Measurements from ENCODE around the gene IGFBP7.

Gene IGFBP7

GRCh38 chr4:57023104-57023503 is 87.1 kb downstream of the IGFBP7 start:
- H2BK15ac ChIP-seq (ENCODE audit: low read length), result no peak overlapping the region
- no peak overlapping the region for H3K18ac ChIP-seq (ENCODE audit: low read length)
- no peak overlapping the region for H2AFZ ChIP-seq (ENCODE audit: low read length)
- H3K79me1 ChIP-seq (ENCODE audit: low read depth, low read length), result no peaks in the 10 kb centered on the region
- no peak overlapping the region for H2BK12ac ChIP-seq (ENCODE audit: low read length)
- H3K27me3 ChIP-seq (ENCODE audit: control insufficient read depth in 3 of 3, insufficient read depth in 3 of 3, low read depth in 1 of 3, low read length in 3 of 3), result no peaks in the 10 kb centered on the region
- H3K27ac ChIP-seq (replicated peaks; ENCODE audit: low read length), result no peak overlapping the region
- H3K23ac ChIP-seq (ENCODE audit: low read depth, low read length, poor library complexity), result no peak overlapping the region
- H2BK5ac ChIP-seq (ENCODE audit: low read length), result no peak overlapping the region
- H3K4me2 ChIP-seq (ENCODE audit: insufficient read depth, low read length, poor library complexity, severe bottlenecking), result no peak overlapping the region
- DNase-seq (ENCODE audit: low spot score), result no peak
- H3K36me3 ChIP-seq (replicated peaks in 1 of 2; ENCODE audit: control insufficient read depth in 2 of 2, insufficient read depth in 2 of 2, low read length in 2 of 2), result peaks cover 18 to 100% of the 10 kb centered on the region in 2 donors
- no peak overlapping the region for H3K4ac ChIP-seq (ENCODE audit: low read length)
- H3K9me3 ChIP-seq (replicated peaks in 1 of 2; ENCODE audit: control insufficient read depth in 2 of 2, insufficient read depth in 1 of 2, low read depth in 1 of 2, low read length in 2 of 2), result no peaks in the 10 kb centered on the region
- no peak overlapping the region for H4K8ac ChIP-seq (ENCODE audit: low read depth, low read length)
- no peak overlapping the region for H3K4me3 ChIP-seq (ENCODE audit: low read length in 2 of 2)
- no peak overlapping the region for H2AK5ac ChIP-seq (ENCODE audit: low read depth, low read length)
- WGBS, 2 donors (ENCODE audit: extremely low coverage in 2 of 2, insufficient read length in 2 of 2, insufficient replicate concordance in 1 of 2), result no CpG with 5 or more reads among the region's 4 CpGs
- H3K9ac ChIP-seq (ENCODE audit: low read depth, low read length, poor library complexity), result no peak overlapping the region
- H3K4me1 ChIP-seq (ENCODE audit: control insufficient read depth in 2 of 2, insufficient read depth in 1 of 2, low read depth in 1 of 2, low read length in 2 of 2), result no peaks in the 10 kb centered on the region
- H4K91ac ChIP-seq (ENCODE audit: low read depth, low read length, poor library complexity), result no peak overlapping the region
- no peak overlapping the region for H2BK120ac ChIP-seq (ENCODE audit: low read depth, low read length)
- no peak overlapping the region for H3K14ac ChIP-seq (ENCODE audit: low read length)

GRCh38 chr4:57020467-57021101 is 89.6 kb downstream of the IGFBP7 start:
- Histone ChIP-seq H2BK5ac (ENCODE audit: low read length) (no peak overlapping the region), H3K79me1 (ENCODE audit: low read depth, low read length) (no peaks in the 10 kb centered on the region), H3K14ac (ENCODE audit: low read length) (no peak overlapping the region), H3K4me2 (ENCODE audit: insufficient read depth, low read length, poor library complexity, severe bottlenecking) (no peak overlapping the region), H2AK5ac (ENCODE audit: low read depth, low read length) (no peak overlapping the region), H3K27me3 (ENCODE audit: control insufficient read depth in 3 of 3, insufficient read depth in 3 of 3, low read depth in 1 of 3, low read length in 3 of 3) (no peaks in the 10 kb centered on the region), H3K27ac (replicated peaks; ENCODE audit: low read length) (no peak overlapping the region), H2BK15ac (ENCODE audit: low read length) (no peak overlapping the region), H3K4me3 (ENCODE audit: low read length in 2 of 2) (no peak overlapping the region), H2BK120ac (ENCODE audit: low read depth, low read length) (no peak overlapping the region), H3K36me3 (replicated peaks in 1 of 2; ENCODE audit: control insufficient read depth in 2 of 2, insufficient read depth in 2 of 2, low read length in 2 of 2) (peaks cover 24 to 99% of the 10 kb centered on the region in 2 donors), H2BK12ac (ENCODE audit: low read length) (no peak overlapping the region), H4K91ac (ENCODE audit: low read depth, low read length, poor library complexity) (no peak overlapping the region), H3K9ac (ENCODE audit: low read depth, low read length, poor library complexity) (no peak overlapping the region), H3K18ac (ENCODE audit: low read length) (no peak overlapping the region), H2AFZ (ENCODE audit: low read length) (no peak overlapping the region), H3K23ac (ENCODE audit: low read depth, low read length, poor library complexity) (no peak overlapping the region), H3K9me3 (replicated peaks in 1 of 2; ENCODE audit: control insufficient read depth in 2 of 2, insufficient read depth in 1 of 2, low read depth in 1 of 2, low read length in 2 of 2) (no peaks in the 10 kb centered on the region), H3K4ac (ENCODE audit: low read length) (no peak overlapping the region), H4K8ac (ENCODE audit: low read depth, low read length) (no peak overlapping the region), H3K4me1 (ENCODE audit: control insufficient read depth in 2 of 2, insufficient read depth in 1 of 2, low read depth in 1 of 2, low read length in 2 of 2) (no peaks in the 10 kb centered on the region)
- no CpG with 5 or more reads among the region's 5 CpGs for whole genome bisulfite sequencing, 2 donors (ENCODE audit: extremely low coverage in 2 of 2, insufficient read length in 2 of 2, insufficient replicate concordance in 1 of 2)
- DNase-seq (ENCODE audit: low spot score), result no peak

GRCh38 chr4:57018980-57019379 is 91.2 kb downstream of the IGFBP7 start:
- H2BK120ac ChIP-seq (ENCODE audit: low read depth, low read length), result no peak overlapping the region
- H3K4me2 ChIP-seq (ENCODE audit: insufficient read depth, low read length, poor library complexity, severe bottlenecking), result no peak overlapping the region
- no peak overlapping the region for H2AFZ ChIP-seq (ENCODE audit: low read length)
- no peak overlapping the region for H4K8ac ChIP-seq (ENCODE audit: low read depth, low read length)
- no peak overlapping the region for H3K23ac ChIP-seq (ENCODE audit: low read depth, low read length, poor library complexity)
- no peak overlapping the region for H3K18ac ChIP-seq (ENCODE audit: low read length)
- H3K79me1 ChIP-seq (ENCODE audit: low read depth, low read length), result peaks cover 1% of the 10 kb centered on the region
- H2BK15ac ChIP-seq (ENCODE audit: low read length), result no peak overlapping the region
- H3K27ac ChIP-seq (replicated peaks; ENCODE audit: low read length), result no peak overlapping the region
- no peak overlapping the region for H3K9ac ChIP-seq (ENCODE audit: low read depth, low read length, poor library complexity)
- H2AK5ac ChIP-seq (ENCODE audit: low read depth, low read length), result no peak overlapping the region
- no peak overlapping the region for H2BK5ac ChIP-seq (ENCODE audit: low read length)
- H3K4me3 ChIP-seq (ENCODE audit: low read length in 2 of 2), result no peak overlapping the region
- DNase-seq (ENCODE audit: low spot score), result no peak
- no peaks in the 10 kb centered on the region for H3K27me3 ChIP-seq (ENCODE audit: control insufficient read depth in 3 of 3, insufficient read depth in 3 of 3, low read depth in 1 of 3, low read length in 3 of 3)
- no peak overlapping the region for H3K4ac ChIP-seq (ENCODE audit: low read length)
- no peak overlapping the region for H4K91ac ChIP-seq (ENCODE audit: low read depth, low read length, poor library complexity)
- peaks cover 21 to 98% of the 10 kb centered on the region in 2 donors for H3K36me3 ChIP-seq (replicated peaks in 1 of 2; ENCODE audit: control insufficient read depth in 2 of 2, insufficient read depth in 2 of 2, low read length in 2 of 2)
- no peak overlapping the region for H2BK12ac ChIP-seq (ENCODE audit: low read length)
- H3K4me1 ChIP-seq (ENCODE audit: control insufficient read depth in 2 of 2, insufficient read depth in 1 of 2, low read depth in 1 of 2, low read length in 2 of 2), result no peaks in the 10 kb centered on the region
- no peak overlapping the region for H3K14ac ChIP-seq (ENCODE audit: low read length)
- no peaks in the 10 kb centered on the region for H3K9me3 ChIP-seq (replicated peaks in 1 of 2; ENCODE audit: control insufficient read depth in 2 of 2, insufficient read depth in 1 of 2, low read depth in 1 of 2, low read length in 2 of 2)

DNA sequence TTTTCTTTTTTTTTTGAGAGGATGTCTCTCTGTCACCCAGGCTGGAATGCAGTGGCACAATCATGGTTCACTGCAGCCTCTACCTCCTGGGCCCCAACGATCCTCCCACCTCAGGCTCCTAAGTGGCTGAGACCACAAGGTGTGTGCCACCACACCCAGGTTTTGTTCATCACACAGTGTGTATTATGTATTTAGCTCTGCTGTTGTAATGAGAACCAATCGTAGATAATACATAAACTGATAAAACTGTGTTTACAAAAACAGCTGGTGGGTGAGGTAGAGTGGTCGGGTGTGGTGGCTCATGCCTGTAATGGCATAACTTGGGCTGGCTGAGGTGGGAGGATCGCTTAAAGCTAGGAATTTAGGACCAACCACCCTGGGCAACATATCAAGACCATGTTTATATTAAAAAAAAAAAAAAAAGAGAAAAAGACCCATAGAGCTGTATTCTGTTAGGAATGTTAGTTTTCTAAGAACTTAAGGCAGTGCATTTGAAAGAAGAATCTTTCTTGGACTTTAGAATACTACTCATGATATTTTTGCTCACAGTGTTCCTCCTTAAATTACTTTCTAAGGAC is 96.6 kb downstream of the IGFBP7 start:
- H3K14ac ChIP-seq (ENCODE audit: low read length), result no peak overlapping the region
- H3K9me3 ChIP-seq (replicated peaks in 1 of 2; ENCODE audit: control insufficient read depth in 2 of 2, insufficient read depth in 1 of 2, low read depth in 1 of 2, low read length in 2 of 2), result no peaks in the 10 kb centered on the region
- H3K79me1 ChIP-seq (ENCODE audit: low read depth, low read length), result peaks cover 1% of the 10 kb centered on the region
- no peak overlapping the region for H4K8ac ChIP-seq (ENCODE audit: low read depth, low read length)
- H3K36me3 ChIP-seq (replicated peaks in 1 of 2; ENCODE audit: control insufficient read depth in 2 of 2, insufficient read depth in 2 of 2, low read length in 2 of 2), result peaks cover 25 to 96% of the 10 kb centered on the region in 2 donors
- no peak overlapping the region for H2BK15ac ChIP-seq (ENCODE audit: low read length)
- no CpG with 5 or more reads among the region's 4 CpGs for WGBS, 2 donors (ENCODE audit: extremely low coverage in 2 of 2, insufficient read length in 2 of 2, insufficient replicate concordance in 1 of 2)
- H2AFZ ChIP-seq (ENCODE audit: low read length), result no peak overlapping the region
- no peak overlapping the region for H3K4me2 ChIP-seq (ENCODE audit: insufficient read depth, low read length, poor library complexity, severe bottlenecking)
- no peak overlapping the region for H2BK5ac ChIP-seq (ENCODE audit: low read length)
- H3K4me1 ChIP-seq (ENCODE audit: control insufficient read depth in 2 of 2, insufficient read depth in 1 of 2, low read depth in 1 of 2, low read length in 2 of 2), result no peaks in the 10 kb centered on the region
- H3K9ac ChIP-seq (ENCODE audit: low read depth, low read length, poor library complexity), result no peak overlapping the region
- no peaks in the 10 kb centered on the region for H3K27me3 ChIP-seq (ENCODE audit: control insufficient read depth in 3 of 3, insufficient read depth in 3 of 3, low read depth in 1 of 3, low read length in 3 of 3)
- H3K4ac ChIP-seq (ENCODE audit: low read length), result no peak overlapping the region
- H3K4me3 ChIP-seq (ENCODE audit: low read length in 2 of 2), result no peak overlapping the region
- H2BK12ac ChIP-seq (ENCODE audit: low read length), result no peak overlapping the region
- no peak overlapping the region for H3K18ac ChIP-seq (ENCODE audit: low read length)
- H3K23ac ChIP-seq (ENCODE audit: low read depth, low read length, poor library complexity), result no peak overlapping the region
- H3K27ac ChIP-seq (replicated peaks; ENCODE audit: low read length), result no peak overlapping the region
- no peak for DNase-seq (ENCODE audit: low spot score)
- no peak overlapping the region for H2BK120ac ChIP-seq (ENCODE audit: low read depth, low read length)
- no peak overlapping the region for H4K91ac ChIP-seq (ENCODE audit: low read depth, low read length, poor library complexity)
- H2AK5ac ChIP-seq (ENCODE audit: low read depth, low read length), result no peak overlapping the region
